HEK293T (cell line): ENCODE results near the gene SERPINF2.

Experiments used
- BHLHE40 ChIP-seq: fragments of 450-650 bp; IDR thresholded peaks from 2 replicates; pipeline ENCODE4 v1.6.1; 2016; ENCODE audit warnings: mild to moderate bottlenecking, moderate library complexity, borderline replicate concordance
- CTBP1 ChIP-seq: fragments of 450-650 bp; IDR thresholded peaks from 2 replicates; pipeline ENCODE4 v1.6.1; 2016; ENCODE audit warnings: borderline replicate concordance
- ELF4 ChIP-seq: fragments of 450-650 bp; IDR thresholded peaks from 2 replicates; pipeline ENCODE4 v1.6.1; 2017; ENCODE audit warnings: antibody characterized with exemption
- FOXM1 ChIP-seq: fragments of 450-650 bp; IDR thresholded peaks from 2 replicates; pipeline ENCODE4 v1.6.1; 2017; ENCODE audit warnings: mild to moderate bottlenecking, borderline replicate concordance
- HDGF ChIP-seq: fragments of 450-650 bp; IDR thresholded peaks from 2 replicates; pipeline ENCODE4 v1.6.1; 2017; ENCODE audit warnings: antibody characterized with exemption, borderline replicate concordance
- LEF1 ChIP-seq: fragments of 450-650 bp; IDR thresholded peaks from 2 replicates; pipeline ENCODE4 v1.6.1; 2017; ENCODE audit warnings: mild to moderate bottlenecking, borderline replicate concordance
- SP1 ChIP-seq: fragments of 450-650 bp; IDR thresholded peaks from 2 replicates; pipeline ENCODE4 v1.6.1; 2017
- SUZ12 ChIP-seq: fragments of 450-650 bp; IDR thresholded peaks from 2 replicates; pipeline ENCODE4 v1.6.1; 2016; ENCODE audit warnings: mild to moderate bottlenecking
- TARDBP ChIP-seq: fragments of 450-650 bp; IDR thresholded peaks from 2 replicates; pipeline ENCODE4 v1.6.1; 2016
- ZNF384 ChIP-seq: fragments of 450-650 bp; IDR thresholded peaks from 2 replicates; pipeline ENCODE4 v1.6.1; 2016

GRCh38 chr17:1769822-1770477 is 27.3 kb downstream of the SERPINF2 start:
- 0 out of 2 replicates have a peak, but pooled peaks have one; percentile 9 for TF ChIP-seq ELF4
- no peak for TF ChIP-seq FOXM1
- TF ChIP-seq SUZ12: no peak
- no peak for TF ChIP-seq TARDBP
- peak; percentile 75; the same call in 1 of the 2 replicates for TF ChIP-seq ZNF384
- TF ChIP-seq CTBP1: no peak
- TF ChIP-seq BHLHE40: no peak
- TF ChIP-seq SP1: no peak
- no peak for TF ChIP-seq HDGF
- no peak for TF ChIP-seq LEF1
